ENCODE measurements around the gene ZNF20. TPM values are rescaled to one million over a fixed set of nuclear protein-coding genes. Genes with fewer than 3 reads are reported as not detected.

The ZNF20 gene
- total RNA-seq, 1 donor from 2014 or later: 4.2 TPM

DNA sequence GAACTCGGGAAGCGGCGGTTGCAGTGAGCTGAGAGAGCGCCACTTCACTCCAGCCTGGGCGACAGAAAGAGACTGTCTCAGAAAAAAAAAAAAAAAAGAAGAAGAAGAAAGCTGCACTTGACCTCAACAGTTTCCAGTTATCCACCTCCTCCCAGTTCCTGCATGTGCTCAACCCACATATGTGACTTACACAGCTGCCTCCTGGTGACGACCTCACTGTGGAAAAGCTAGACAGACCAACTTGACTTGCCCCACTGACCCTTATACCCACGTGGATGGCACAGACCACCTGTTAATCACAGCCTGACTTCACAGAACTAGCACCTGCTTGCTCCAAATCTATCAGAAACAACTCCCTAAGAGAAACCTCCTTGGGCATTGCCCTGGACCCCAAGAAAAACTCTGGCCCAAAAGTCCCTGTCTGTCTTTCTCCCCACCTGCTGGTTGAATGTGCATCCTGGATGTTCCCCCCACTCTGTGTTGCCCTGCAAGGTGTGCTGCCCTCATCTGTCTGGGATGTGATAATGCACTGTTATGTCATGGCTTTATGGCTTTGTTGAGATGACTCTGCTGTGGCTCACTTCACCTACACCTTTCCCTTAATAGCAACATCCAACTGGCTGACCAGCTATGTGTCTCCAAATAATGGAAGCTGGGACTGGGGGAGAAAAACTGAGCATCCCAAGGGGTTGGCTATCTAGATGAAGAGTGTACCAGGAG lies 2.8 kb downstream of the ZNF20 start:
- Histone ChIP-seq H3K27me3 (ENCODE audit: control insufficient read depth, insufficient read depth, low read length) (no peaks in the 10 kb centered on the region), H3K36me3 (ENCODE audit: control insufficient read depth, insufficient read depth, low read length) (peaks cover 8% of the 10 kb centered on the region), H3K4me3 (ENCODE audit: low read depth, low read length) (no peak overlapping the region)

DNA sequence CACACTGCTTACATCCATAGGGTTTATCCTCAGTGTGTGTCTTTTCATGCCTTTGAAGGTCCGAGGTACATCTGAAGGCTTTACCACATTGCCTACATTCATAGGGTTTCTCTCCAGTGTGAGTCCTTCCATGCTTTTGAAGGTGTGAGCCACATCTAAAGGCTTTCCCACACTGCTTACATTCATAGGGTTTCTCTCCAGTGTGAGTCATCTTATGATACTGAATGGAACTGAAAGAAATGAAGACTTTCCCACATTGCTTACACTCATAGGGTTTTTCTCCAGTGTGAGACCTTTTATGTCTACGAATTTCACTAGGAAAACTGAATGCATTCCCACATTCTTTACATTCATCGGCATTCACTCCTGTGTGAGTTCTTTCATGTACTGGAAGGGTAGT lies 7.1 kb downstream of the ZNF20 start:
- H3K36me3 ChIP-seq (ENCODE audit: control insufficient read depth, insufficient read depth, low read length): peaks cover 10% of the 10 kb centered on the region
- TF ChIP-seq, protein P1, sequence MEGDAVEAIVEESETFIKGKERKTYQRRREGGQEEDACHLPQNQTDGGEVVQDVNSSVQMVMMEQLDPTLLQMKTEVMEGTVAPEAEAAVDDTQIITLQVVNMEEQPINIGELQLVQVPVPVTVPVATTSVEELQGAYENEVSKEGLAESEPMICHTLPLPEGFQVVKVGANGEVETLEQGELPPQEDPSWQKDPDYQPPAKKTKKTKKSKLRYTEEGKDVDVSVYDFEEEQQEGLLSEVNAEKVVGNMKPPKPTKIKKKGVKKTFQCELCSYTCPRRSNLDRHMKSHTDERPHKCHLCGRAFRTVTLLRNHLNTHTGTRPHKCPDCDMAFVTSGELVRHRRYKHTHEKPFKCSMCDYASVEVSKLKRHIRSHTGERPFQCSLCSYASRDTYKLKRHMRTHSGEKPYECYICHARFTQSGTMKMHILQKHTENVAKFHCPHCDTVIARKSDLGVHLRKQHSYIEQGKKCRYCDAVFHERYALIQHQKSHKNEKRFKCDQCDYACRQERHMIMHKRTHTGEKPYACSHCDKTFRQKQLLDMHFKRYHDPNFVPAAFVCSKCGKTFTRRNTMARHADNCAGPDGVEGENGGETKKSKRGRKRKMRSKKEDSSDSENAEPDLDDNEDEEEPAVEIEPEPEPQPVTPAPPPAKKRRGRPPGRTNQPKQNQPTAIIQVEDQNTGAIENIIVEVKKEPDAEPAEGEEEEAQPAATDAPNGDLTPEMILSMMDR (IDR thresholded peaks at IDR 0.05; ENCODE audit: insufficient read depth, low read length, poor library complexity, severe bottlenecking): no peak
- H3K27me3 ChIP-seq (ENCODE audit: control insufficient read depth, insufficient read depth, low read length): no peaks in the 10 kb centered on the region
- H3K4me3 ChIP-seq (ENCODE audit: low read depth, low read length): no peak overlapping the region
- no peak for DNase-seq (ENCODE audit: low read depth)

More for the DNA sequence above, 2.8 kb downstream of the ZNF20 start:
- TF ChIP-seq, protein P1 (IDR thresholded peaks at IDR 0.05; ENCODE audit: insufficient read depth, low read length, poor library complexity, severe bottlenecking): no peak
- no peak for DNase-seq (ENCODE audit: low read depth)

DNA sequence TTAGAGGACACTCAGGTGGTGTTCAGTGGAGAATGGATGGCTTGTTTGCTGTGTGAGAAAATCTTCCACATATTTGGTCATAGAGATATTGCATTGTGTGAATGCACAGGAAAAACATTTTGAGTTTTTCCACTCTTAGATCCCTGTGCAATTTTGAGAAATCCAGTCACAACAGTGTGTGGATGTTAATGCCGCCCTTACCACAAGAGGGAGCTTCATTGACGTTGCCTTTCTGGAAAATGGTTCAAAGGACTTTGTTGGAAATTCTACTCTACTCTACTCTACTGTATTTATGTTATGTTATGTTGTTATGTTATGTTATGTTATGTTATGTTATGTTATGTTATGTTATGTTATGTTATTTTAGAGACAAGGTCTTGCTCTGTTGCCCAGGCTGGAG lies 13.4 kb downstream of the ZNF20 start:
- Histone ChIP-seq H3K4me3 (ENCODE audit: low read depth, low read length) (no peak overlapping the region), H3K36me3 (ENCODE audit: control insufficient read depth, insufficient read depth, low read length) (no peaks in the 10 kb centered on the region), H3K27me3 (ENCODE audit: control insufficient read depth, insufficient read depth, low read length) (no peaks in the 10 kb centered on the region)
- DNase-seq (ENCODE audit: low read depth): no peak
- TF ChIP-seq, protein P1 (IDR thresholded peaks at IDR 0.05; ENCODE audit: insufficient read depth, low read length, poor library complexity, severe bottlenecking): peak; percentile 12

DNA sequence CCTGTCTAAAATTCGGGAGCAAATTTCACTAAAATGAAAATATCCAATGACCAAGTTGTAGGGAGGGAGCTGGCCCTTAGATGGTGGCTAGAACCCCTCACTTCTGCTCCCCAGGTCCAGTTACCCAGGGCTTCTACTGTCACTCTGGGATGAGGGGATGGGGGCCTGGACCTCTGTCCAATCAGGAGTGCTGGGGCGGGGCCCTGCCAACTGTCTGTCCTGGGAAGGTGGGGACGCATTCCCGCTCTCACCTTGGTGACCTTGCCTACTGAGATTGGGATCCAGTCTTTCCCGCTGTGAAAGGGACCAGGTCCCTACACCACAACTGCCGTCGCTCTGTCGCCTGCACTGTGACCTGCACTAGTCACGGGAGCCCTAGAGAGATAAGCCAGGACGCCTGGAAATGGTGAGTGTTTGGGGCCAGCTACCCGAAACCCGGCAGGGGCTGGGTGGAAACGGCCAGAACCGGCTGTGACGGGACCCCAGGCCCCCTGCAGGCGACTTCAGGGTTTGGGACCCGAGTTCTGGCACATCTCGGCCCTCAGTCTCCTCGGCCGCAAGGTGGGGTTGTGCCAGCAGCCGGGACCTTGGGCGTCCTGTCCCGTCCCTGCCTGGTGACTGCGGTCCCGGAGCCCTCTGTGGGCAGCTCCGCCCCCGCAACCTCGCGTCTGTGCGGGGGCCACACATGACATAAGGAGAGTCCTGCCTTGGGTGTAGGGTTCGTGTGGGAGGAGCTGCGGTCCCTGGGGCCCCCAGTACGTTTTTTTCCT lies 22.8 kb downstream of the ZNF20 start:
- TF ChIP-seq, protein P1 (IDR thresholded peaks at IDR 0.05; ENCODE audit: insufficient read depth, low read length, poor library complexity, severe bottlenecking): no peak
- Histone ChIP-seq H3K4me3 (ENCODE audit: low read depth, low read length) (no peak overlapping the region), H3K36me3 (ENCODE audit: control insufficient read depth, insufficient read depth, low read length) (no peaks in the 10 kb centered on the region), H3K27me3 (ENCODE audit: control insufficient read depth, insufficient read depth, low read length) (no peaks in the 10 kb centered on the region)
- no peak for DNase-seq (ENCODE audit: low read depth)

DNA sequence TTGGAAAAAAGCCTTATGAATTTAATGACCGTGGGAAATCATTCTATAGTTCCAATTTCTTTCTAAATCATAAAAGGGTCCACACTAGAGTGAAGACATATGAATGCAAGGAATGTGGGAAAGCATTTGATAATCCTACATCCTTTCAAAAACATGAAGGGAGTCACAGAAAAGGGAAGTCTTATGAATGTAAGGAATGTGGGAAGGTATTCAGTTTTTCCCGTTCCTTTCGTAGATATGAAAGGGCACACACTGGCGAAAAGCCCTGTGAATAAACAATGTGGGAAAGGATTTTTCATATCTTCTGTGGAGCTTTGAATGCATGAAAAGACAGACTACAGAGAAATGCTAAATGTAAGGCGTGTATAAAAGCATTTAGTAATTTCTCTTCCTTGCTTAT lies 27.0 kb downstream of the ZNF20 start:
- no peaks in the 10 kb centered on the region for H3K36me3 ChIP-seq (ENCODE audit: control insufficient read depth, insufficient read depth, low read length)
- H3K27me3 ChIP-seq (ENCODE audit: control insufficient read depth, insufficient read depth, low read length): no peaks in the 10 kb centered on the region
- no peak overlapping the region for H3K4me3 ChIP-seq (ENCODE audit: low read depth, low read length)
- DNase-seq (ENCODE audit: low read depth): no peak
- TF ChIP-seq, protein P1 (IDR thresholded peaks at IDR 0.05; ENCODE audit: insufficient read depth, low read length, poor library complexity, severe bottlenecking): no peak
